HEK293T (cell line): ENCODE measurements around the gene GPC1.

ENCODE experiments used
- BHLHE40 ChIP-seq: fragments of 450-650 bp; IDR thresholded peaks from 2 replicates; pipeline ENCODE4 v1.6.1; 2016; ENCODE audit warnings: mild to moderate bottlenecking, moderate library complexity, borderline replicate concordance
- ELF4 ChIP-seq: fragments of 450-650 bp; IDR thresholded peaks from 2 replicates; pipeline ENCODE4 v1.6.1; 2017; ENCODE audit warnings: antibody characterized with exemption
- FOXA1 ChIP-seq: fragments of 450-650 bp; IDR thresholded peaks from 2 replicates; pipeline ENCODE4 v1.6.1; 2016; ENCODE audit warnings: mild to moderate bottlenecking
- FOXK2 ChIP-seq: fragments of 450-650 bp; IDR thresholded peaks from 2 replicates; pipeline ENCODE4 v1.6.1; 2016; ENCODE audit warnings: mild to moderate bottlenecking
- FOXM1 ChIP-seq: fragments of 450-650 bp; IDR thresholded peaks from 2 replicates; pipeline ENCODE4 v1.6.1; 2017; ENCODE audit warnings: mild to moderate bottlenecking, borderline replicate concordance
- HDGF ChIP-seq: fragments of 450-650 bp; IDR thresholded peaks from 2 replicates; pipeline ENCODE4 v1.6.1; 2017; ENCODE audit warnings: antibody characterized with exemption, borderline replicate concordance
- L3MBTL2 ChIP-seq: fragments of 450-650 bp; conservative IDR thresholded peaks from 2 replicates; pipeline ENCODE4 v1.6.1; 2016; ENCODE audit warnings: mild to moderate bottlenecking
- LEF1 ChIP-seq: fragments of 450-650 bp; IDR thresholded peaks from 2 replicates; pipeline ENCODE4 v1.6.1; 2017; ENCODE audit warnings: mild to moderate bottlenecking, borderline replicate concordance
- NFRKB ChIP-seq: fragments of 450-650 bp; IDR thresholded peaks from 2 replicates; pipeline ENCODE4 v1.6.1; 2016; ENCODE audit warnings: mild to moderate bottlenecking, moderate library complexity
- PKNOX1 ChIP-seq: fragments of 450-650 bp; IDR thresholded peaks from 2 replicates; pipeline ENCODE4 v1.6.1; 2016
- SP1 ChIP-seq: fragments of 450-650 bp; IDR thresholded peaks from 2 replicates; pipeline ENCODE4 v1.6.1; 2017
- SUZ12 ChIP-seq: fragments of 450-650 bp; IDR thresholded peaks from 2 replicates; pipeline ENCODE4 v1.6.1; 2016; ENCODE audit warnings: mild to moderate bottlenecking
- ZNF384 ChIP-seq: fragments of 450-650 bp; IDR thresholded peaks from 2 replicates; pipeline ENCODE4 v1.6.1; 2016

GRCh38 chr2:240513549-240514287 lies 78.3 kb downstream of the GPC1 start:
- no peak for TF ChIP-seq ELF4
- TF ChIP-seq LEF1: no peak
- no peak for TF ChIP-seq ZNF384
- no peak for TF ChIP-seq SP1
- TF ChIP-seq FOXA1: no peak
- TF ChIP-seq HDGF: no peak
- no peak for TF ChIP-seq NFRKB
- TF ChIP-seq BHLHE40: no peak
- TF ChIP-seq SUZ12: no peak
- TF ChIP-seq FOXK2: no peak
- TF ChIP-seq L3MBTL2: no peak
- no peak for TF ChIP-seq FOXM1
- TF ChIP-seq PKNOX1: no peak
